ENCODE measurements around the gene NAIF1.

NAIF1 gene

DNA sequence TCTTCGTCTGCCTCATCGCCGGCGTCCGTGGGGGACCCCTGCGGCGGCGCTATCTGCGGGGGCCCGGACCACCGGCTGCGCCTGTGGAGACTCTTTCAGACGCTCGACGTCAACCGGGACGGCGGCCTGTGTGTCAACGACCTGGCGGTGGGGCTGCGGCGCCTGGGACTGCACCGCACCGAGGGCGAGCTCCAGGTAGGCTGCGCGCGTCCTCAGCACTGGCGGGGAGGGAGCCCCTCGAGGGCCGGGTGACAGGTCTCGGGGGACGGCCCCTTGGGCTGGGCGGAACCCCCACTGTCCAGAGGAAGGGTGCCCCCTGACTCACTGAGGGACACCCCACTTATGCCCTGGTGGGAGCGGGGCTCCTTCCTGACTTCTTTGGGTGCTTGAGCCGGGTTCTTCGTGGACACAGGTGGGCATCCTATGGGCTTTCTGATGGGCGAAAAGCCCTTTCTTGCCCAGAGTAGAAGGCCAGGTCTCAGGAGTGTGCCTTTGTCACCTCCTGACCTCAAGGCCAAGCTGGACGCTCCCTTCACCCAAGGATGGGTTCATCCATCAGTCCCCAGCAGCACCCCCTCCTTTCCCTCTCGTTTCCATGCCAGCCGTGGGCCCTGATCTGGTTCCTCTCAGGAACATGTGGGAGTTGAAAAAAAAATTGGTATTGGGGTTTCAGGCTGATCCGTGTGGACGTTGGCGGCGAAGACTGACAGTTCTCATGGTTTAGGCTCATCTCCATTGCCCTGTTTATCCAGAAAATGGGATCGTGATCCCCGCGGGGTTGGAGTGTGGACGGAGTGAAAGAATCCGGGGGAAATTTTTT is 1.5 kb upstream of the NAIF1 start:
- no peak for FAIRE-seq
- TF ChIP-seq, protein P1, sequence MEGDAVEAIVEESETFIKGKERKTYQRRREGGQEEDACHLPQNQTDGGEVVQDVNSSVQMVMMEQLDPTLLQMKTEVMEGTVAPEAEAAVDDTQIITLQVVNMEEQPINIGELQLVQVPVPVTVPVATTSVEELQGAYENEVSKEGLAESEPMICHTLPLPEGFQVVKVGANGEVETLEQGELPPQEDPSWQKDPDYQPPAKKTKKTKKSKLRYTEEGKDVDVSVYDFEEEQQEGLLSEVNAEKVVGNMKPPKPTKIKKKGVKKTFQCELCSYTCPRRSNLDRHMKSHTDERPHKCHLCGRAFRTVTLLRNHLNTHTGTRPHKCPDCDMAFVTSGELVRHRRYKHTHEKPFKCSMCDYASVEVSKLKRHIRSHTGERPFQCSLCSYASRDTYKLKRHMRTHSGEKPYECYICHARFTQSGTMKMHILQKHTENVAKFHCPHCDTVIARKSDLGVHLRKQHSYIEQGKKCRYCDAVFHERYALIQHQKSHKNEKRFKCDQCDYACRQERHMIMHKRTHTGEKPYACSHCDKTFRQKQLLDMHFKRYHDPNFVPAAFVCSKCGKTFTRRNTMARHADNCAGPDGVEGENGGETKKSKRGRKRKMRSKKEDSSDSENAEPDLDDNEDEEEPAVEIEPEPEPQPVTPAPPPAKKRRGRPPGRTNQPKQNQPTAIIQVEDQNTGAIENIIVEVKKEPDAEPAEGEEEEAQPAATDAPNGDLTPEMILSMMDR (IDR thresholded peaks at IDR 0.05; ENCODE audit: insufficient read depth, missing control alignments), result no peak
- no peak for DNase-seq (ENCODE audit: insufficient read length, low spot score)

DNA sequence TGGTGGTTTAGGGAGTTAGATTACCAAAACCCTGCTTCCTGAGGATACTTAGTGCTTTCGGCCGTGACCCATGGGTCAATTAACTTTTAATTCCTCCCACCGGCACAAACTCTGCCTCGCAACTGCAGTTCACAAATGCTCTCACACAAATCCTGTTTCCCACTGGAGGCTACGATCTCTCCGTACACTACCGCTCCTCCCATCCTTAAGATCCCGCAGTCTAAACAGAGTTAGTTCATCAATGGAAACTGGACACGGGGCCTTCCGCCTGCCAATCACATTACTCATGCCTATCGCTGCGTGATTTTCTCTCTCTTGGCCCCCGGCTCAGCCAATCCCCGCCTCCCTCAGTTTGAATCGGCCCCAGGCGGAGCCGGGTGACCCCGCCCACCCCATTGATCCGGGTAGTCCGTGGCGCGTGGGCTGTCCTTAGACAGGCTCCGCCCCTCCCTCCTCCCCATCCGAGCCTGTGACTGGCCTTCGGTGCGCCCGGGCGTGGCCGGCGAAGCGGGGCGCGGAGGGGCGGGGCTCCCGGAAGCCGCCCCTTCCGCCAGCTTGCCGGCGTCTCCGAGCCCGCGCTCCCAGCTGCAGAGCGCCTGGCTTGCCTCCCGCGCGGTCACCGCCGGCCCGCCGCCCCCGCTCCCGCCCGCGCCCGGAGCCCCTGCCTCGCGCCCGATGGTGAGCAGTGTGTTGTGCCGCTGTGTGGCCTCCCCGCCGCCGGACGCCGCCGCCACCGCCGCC is 695 bp upstream of the NAIF1 start, which contains the start of gene SLC25A25:
Gene SLC25A25, plus strand, starts transcription at position 588 of the 741 bp plus-strand sequence. Its CDS starts 88 bp downstream, at position 676.
- FAIRE-seq, result no peak
- TF ChIP-seq, protein P1 (IDR thresholded peaks at IDR 0.05; ENCODE audit: insufficient read depth, missing control alignments), result no peak

DNA sequence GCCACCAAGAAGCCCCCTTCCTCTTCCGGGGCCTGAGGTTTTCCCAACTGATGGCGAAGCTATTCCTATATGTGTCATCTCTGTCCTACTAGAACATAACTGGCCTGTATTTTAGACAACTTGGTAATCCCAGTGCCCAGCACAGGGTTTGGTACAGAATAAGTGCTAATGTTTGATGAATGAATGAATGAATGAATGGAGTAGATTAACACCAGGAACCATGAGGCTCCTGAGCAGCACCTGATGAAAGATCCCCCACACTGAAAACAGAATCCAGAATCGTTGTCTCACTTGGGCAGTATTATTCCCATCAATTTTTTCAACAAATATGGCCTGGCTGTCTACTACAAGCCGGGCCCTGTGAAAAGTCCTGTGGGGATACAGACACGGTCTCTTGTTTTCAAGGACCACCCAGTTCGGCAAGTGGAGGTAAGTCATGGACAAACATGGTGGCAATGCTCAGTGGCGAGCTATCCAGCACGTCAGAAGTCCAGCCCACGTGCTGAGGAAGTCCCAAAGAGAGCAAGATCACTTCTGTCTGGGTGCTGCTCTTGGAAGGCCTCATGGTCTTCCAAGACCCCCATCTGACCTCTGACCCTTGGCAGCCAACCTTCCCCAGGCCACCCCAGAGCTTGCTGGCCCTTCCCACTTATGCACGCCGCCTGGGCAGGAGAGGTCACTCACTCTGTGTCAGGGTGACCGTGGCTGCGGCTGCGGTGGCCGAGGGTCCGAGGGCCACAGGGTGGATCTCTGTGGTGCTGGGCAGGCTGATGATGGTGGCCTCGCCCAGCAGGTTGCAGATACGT is 1.0 kb downstream of the NAIF1 start:
- DNase-seq (ENCODE audit: insufficient read length, low spot score) (no peak), FAIRE-seq (no peak)
- TF ChIP-seq, protein P1 (IDR thresholded peaks at IDR 0.05; ENCODE audit: insufficient read depth, missing control alignments), result no peak

More for the DNA sequence above, 695 bp upstream of the NAIF1 start, which contains the start of gene SLC25A25:
- peak; percentile 75 for DNase-seq (ENCODE audit: insufficient read length, low spot score)

DNA sequence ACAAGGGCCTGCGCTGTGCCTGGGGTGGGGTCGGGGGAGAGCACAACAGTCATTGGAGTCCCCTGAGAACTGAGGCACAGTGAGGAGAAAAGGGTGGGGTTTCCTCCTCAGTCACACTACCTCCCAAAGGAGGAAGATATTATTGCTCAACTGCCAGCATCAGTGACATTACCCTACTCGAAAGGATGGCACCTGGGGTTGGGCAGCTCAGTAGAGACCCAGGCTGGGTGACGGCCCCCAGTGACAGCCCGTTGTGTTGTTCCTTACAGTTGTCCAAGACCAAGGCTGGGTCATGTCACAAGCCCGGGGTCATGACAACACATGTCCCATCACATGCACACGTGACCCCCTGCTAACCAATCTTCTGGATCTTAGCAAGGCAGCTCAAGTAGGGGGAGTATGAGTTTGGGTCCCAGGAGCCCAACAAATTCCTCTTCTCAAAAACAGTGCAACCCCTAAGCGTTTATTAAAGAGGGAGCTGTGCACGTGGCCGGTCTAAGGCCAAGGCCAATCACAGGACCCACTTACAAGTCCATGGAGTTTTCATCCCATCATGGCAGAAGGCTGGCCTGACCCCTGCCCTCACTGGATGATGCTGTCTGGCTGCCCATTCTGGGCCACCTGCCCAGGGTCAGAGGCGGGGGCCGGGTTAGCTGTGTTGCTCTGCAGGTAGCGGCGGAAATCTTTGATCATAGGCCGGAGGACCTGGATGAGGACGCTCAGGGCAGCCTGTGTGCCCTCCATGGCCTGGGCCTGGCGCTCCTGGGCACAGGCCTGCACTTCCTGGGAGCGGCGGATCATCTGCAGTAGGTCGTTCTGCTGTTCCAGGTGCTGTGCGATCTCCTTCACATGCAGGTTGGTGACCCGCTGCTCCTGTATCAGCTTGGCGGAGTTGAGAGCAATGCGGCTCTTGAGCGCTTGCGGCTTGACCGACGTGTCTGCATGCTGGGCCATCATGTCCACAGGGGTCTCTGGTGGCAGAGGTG is 4.0 kb downstream of the NAIF1 start:
- DNase-seq (ENCODE audit: insufficient read length, low spot score) (no peak), FAIRE-seq (no peak)
- TF ChIP-seq, protein P1 (IDR thresholded peaks at IDR 0.05; ENCODE audit: insufficient read depth, missing control alignments), result no peak

DNA sequence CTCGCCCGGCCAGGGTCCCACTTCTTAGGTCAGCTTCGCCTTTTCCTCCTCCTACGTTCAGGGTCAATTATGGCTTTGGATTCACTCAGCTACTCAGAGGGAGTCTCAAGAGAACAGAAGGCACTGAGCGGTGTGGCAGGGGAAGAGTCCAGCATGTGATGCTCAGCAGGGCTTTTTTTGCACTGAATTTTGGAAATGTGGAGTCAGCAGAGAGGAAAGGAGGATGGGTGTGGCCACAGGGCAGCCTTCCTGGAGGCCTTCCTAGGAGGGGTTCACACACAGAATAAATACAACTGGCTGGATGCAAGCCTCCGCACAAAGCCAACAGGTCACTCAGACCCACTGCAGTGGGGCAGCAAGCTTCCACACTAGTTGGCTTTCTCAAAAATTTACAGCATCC is 4.8 kb downstream of the NAIF1 start:
- DNase-seq (ENCODE audit: insufficient read length, low spot score) (no peak), FAIRE-seq (no peak)
- TF ChIP-seq, protein P1 (IDR thresholded peaks at IDR 0.05; ENCODE audit: insufficient read depth, missing control alignments), result no peak

Measured in D721Med (cell line).